Hepatocyte (in vitro differentiated cells): ENCODE measurements around the gene MEP1A. TPM values are rescaled to one million over a fixed set of nuclear protein-coding genes. Genes with fewer than 3 reads are reported as not detected.

ENCODE experiments used
- DNase-seq: peaks from one replicate; pipeline ENCODE4 v3.0.0-alpha.2; 2016; ENCODE audit warnings: low spot score
- H2AFZ ChIP-seq: fragments of 200-600 bp; sonication (generic); 2 replicates; pipeline ENCODE4 v1.6.0; 2016; ENCODE audit warnings: antibody characterized with exemption, mild to moderate bottlenecking
- H3K27ac ChIP-seq: fragments of 200-600 bp; sonication (generic); 2 replicates; pipeline ENCODE4 v1.5.1; 2016; ENCODE audit warnings: mild to moderate bottlenecking
- H3K27me3 ChIP-seq: fragments of 200-600 bp; sonication (generic); 2 replicates; pipeline ENCODE4 v1.6.1; 2016
- H3K36me3 ChIP-seq: fragments of 200-600 bp; sonication (generic); replicated peaks from 2 replicates; pipeline ENCODE4 v1.5.1; 2016; ENCODE audit warnings: low read depth; ENCODE audit not compliant: insufficient read depth
- H3K4me1 ChIP-seq: fragments of 200-600 bp; sonication (generic); 2 replicates; pipeline ENCODE4 v1.5.1; 2016; ENCODE audit warnings: mild to moderate bottlenecking, moderate library complexity; ENCODE audit not compliant: insufficient read depth
- H3K4me2 ChIP-seq: fragments of 200-600 bp; sonication (generic); 2 replicates; pipeline ENCODE4 v1.6.0; 2016
- H3K4me3 ChIP-seq: fragments of 200-600 bp; sonication (generic); 2 replicates; pipeline ENCODE4 v1.5.1; 2016; ENCODE audit warnings: mild to moderate bottlenecking
- H3K79me2 ChIP-seq: fragments of 200-600 bp; sonication (generic); 2 replicates; pipeline ENCODE4 v1.6.0; 2017; ENCODE audit warnings: mild to moderate bottlenecking
- H3K9me2 ChIP-seq: fragments of 200-600 bp; sonication (generic); replicated peaks from 2 replicates; pipeline ENCODE4 v1.6.0; 2017; ENCODE audit warnings: mild to moderate bottlenecking; ENCODE audit not compliant: insufficient read depth
- H3K9me3 ChIP-seq: fragments of 200-600 bp; sonication (generic); 2 replicates; pipeline ENCODE4 v1.5.1; 2016; ENCODE audit warnings: low read depth, mild to moderate bottlenecking
- H4K20me1 ChIP-seq: fragments of 200-600 bp; sonication (generic); 2 replicates; pipeline ENCODE4 v1.6.0; 2016; ENCODE audit warnings: mild to moderate bottlenecking; ENCODE audit not compliant: insufficient read depth, poor library complexity, severe bottlenecking
- CTCF ChIP-seq: fragments of 200-600 bp; sonication (generic); IDR thresholded peaks from 2 replicates; pipeline ENCODE4 v1.5.1; 2016; ENCODE audit warnings: antibody characterized with exemption, mild to moderate bottlenecking; ENCODE audit not compliant: poor library complexity
- EZH2 ChIP-seq: fragments of 200-600 bp; sonication (generic); IDR thresholded peaks from 2 replicates; pipeline ENCODE4 v1.6.1; 2016; ENCODE audit warnings: antibody characterized with exemption, mild to moderate bottlenecking, borderline replicate concordance
- EZH2phosphoT487 ChIP-seq: fragments of 200-600 bp; sonication (generic); IDR thresholded peaks from one replicate; pipeline ENCODE4 v1.6.1; 2018; ENCODE audit warnings: antibody characterized with exemption, mild to moderate bottlenecking, low read depth, moderate library complexity; ENCODE audit not compliant: unreplicated experiment, severe bottlenecking
- WGBS: methylation state at CpG from one replicate; pipeline ENCODE4 v1.1.6; 2016; ENCODE audit warnings: low lambda C conversion rate; ENCODE audit errors: missing lambda C conversion rate; 5-methylcytosine and 5-hydroxymethylcytosine counted together
- polyA plus RNA-seq: library from polyadenylated mRNA; unstranded; fragments of >200 nt; fragmentation: Nextera tagmentation; extraction: Ambion mirVana; gene quantifications from 2 replicates; pipeline ENCODE4 v1.2.1, GENCODE V29; 2016
- total RNA-seq: library from RNA; depleted of rRNA; stranded (reverse); fragments of >200 nt; gene quantifications from 2 replicates; pipeline ENCODE4 v1.2.3, GENCODE V29; 2014

The MEP1A gene
- total and polyA plus RNA-seq, 2 experiments from 2014 or later: 62.8 to 94.2 TPM

- H4K20me1 ChIP-seq: no peaks in the 10 kb centered on the region
- H3K27ac ChIP-seq: no peak overlapping the region
- no peaks in the 10 kb centered on the region for H3K36me3 ChIP-seq
- WGBS: 95% methylated on average over 5 of the region's 5 CpGs
- no peak overlapping the region for H3K4me2 ChIP-seq
- H3K9me2 ChIP-seq: no peaks in the 10 kb centered on the region
- H3K9me3 ChIP-seq: no peaks in the 10 kb centered on the region
- no peak overlapping the region for H3K4me3 ChIP-seq
- no peaks in the 10 kb centered on the region for H3K4me1 ChIP-seq
- H3K27me3 ChIP-seq: no peaks in the 10 kb centered on the region
- no peak for DNase-seq
- no peaks in the 10 kb centered on the region for H3K79me2 ChIP-seq
- H2AFZ ChIP-seq: no peak overlapping the region
- no peak for TF ChIP-seq EZH2
- no peak for TF ChIP-seq EZH2phosphoT487
- no peak for TF ChIP-seq CTCF
Measured at GRCh38 chr6:46879003-46879402, 85.8 kb downstream of the MEP1A start.

- DNase-seq: no peak
- Histone ChIP-seq H2AFZ (no peak overlapping the region), H3K79me2 (no peaks in the 10 kb centered on the region), H3K4me2 (no peak overlapping the region), H3K9me3 (no peaks in the 10 kb centered on the region), H3K27me3 (no peaks in the 10 kb centered on the region), H4K20me1 (no peaks in the 10 kb centered on the region), H3K36me3 (no peaks in the 10 kb centered on the region), H3K27ac (no peak overlapping the region), H3K9me2 (no peaks in the 10 kb centered on the region), H3K4me3 (no peak overlapping the region), H3K4me1 (no peaks in the 10 kb centered on the region)
- no peak for TF ChIP-seq EZH2phosphoT487
- TF ChIP-seq CTCF: no peak
- no peak for TF ChIP-seq EZH2
- 86% methylated on average over 2 of the region's 2 CpGs for WGBS
Measured at GRCh38 chr6:46882645-46883044, 89.5 kb downstream of the MEP1A start.

GRCh38 chr6:46888031-46888430 is 94.8 kb downstream of the MEP1A start:
- TF ChIP-seq EZH2 (no peak), CTCF (no peak), EZH2phosphoT487 (no peak)
- no peak overlapping the region for H3K4me2 ChIP-seq
- 49% methylated on average over 3 of the region's 3 CpGs for WGBS

GRCh38 chr6:46888578-46888977 is 95.4 kb downstream of the MEP1A start:
- Histone ChIP-seq H3K36me3 (no peaks in the 10 kb centered on the region), H3K79me2 (no peaks in the 10 kb centered on the region), H3K4me3 (no peak overlapping the region), H3K4me1 (peaks cover 12% of the 10 kb centered on the region), H2AFZ (no peak overlapping the region), H3K9me2 (no peaks in the 10 kb centered on the region), H3K4me2 (no peak overlapping the region), H3K27ac (no peak overlapping the region), H3K9me3 (no peaks in the 10 kb centered on the region), H3K27me3 (no peaks in the 10 kb centered on the region), H4K20me1 (no peaks in the 10 kb centered on the region)
- TF ChIP-seq EZH2phosphoT487 (no peak), EZH2 (no peak), CTCF (no peak)
- 60% methylated on average over 4 of the region's 4 CpGs for WGBS
- DNase-seq: no peak

More at GRCh38 chr6:46888031-46888430, 94.8 kb downstream of the MEP1A start:
- peaks cover 7% of the 10 kb centered on the region for H3K4me1 ChIP-seq
- H4K20me1 ChIP-seq: no peaks in the 10 kb centered on the region
- H3K27ac ChIP-seq: no peak overlapping the region
- H3K36me3 ChIP-seq: no peaks in the 10 kb centered on the region
- no peaks in the 10 kb centered on the region for H3K79me2 ChIP-seq
- H3K4me3 ChIP-seq: no peak overlapping the region
- DNase-seq: no peak
- H3K9me3 ChIP-seq: no peaks in the 10 kb centered on the region
- H3K9me2 ChIP-seq: no peaks in the 10 kb centered on the region
- no peaks in the 10 kb centered on the region for H3K27me3 ChIP-seq
- H2AFZ ChIP-seq: no peak overlapping the region
